Measurements from ENCODE around the gene CACNB2.

GRCh38 chr10:18397906-18398305, 257.7 kb downstream of the CACNB2 start:
- TF ChIP-seq GATA2 (IDR thresholded peaks at IDR 0.05; ENCODE audit: low read depth, low read length) (no peak), GATA3 (IDR thresholded peaks at IDR 0.05; ENCODE audit: low read depth, low read length) (no peak)

All from SH-SY5Y (cell line).